ENCODE results near the gene FYN.

Gene FYN

GRCh38 chr6:111674413-111674812 lies 198.8 kb downstream of the FYN start:
- H3K4me3 ChIP-seq (ENCODE audit: low read depth, low read length) = no peak overlapping the region
- ChIA-PET CTCF (interaction anchor here (0.8 to 1.6 kb wide), 4 partner anchors 10 to 369 kb away, joined by 3 to 6 read pairs (median 4); no protein-coding TSS in a partner anchor), POLR2A (interaction anchor here (0.7 kb wide), 1 partner anchor 69 kb away, joined by 3 read pairs; the partner anchor contains the start of gene TRAF3IP2)
- DNase-seq (ENCODE audit: low read depth, low spot score) = no peak
- TF ChIP-seq CTCF (IDR thresholded peaks at IDR 0.05; ENCODE audit: insufficient read depth, low read length, missing control alignments) = no peak

GRCh38 chr6:111673937-111674336 lies 199.3 kb downstream of the FYN start:
- no peak for TF ChIP-seq CTCF (IDR thresholded peaks at IDR 0.05; ENCODE audit: insufficient read depth, low read length, missing control alignments)
- DNase-seq (ENCODE audit: low read depth, low spot score) = no peak
- ChIA-PET CTCF (interaction anchor here (0.9 to 1.4 kb wide), 2 partner anchors 9 to 20 kb away, joined by 3 to 4 read pairs; no protein-coding TSS in a partner anchor), POLR2A (interaction anchor here (0.7 kb wide), 1 partner anchor 68 kb away, joined by 3 read pairs; the partner anchor contains the start of gene TRAF3IP2)
- no peak overlapping the region for H3K4me3 ChIP-seq (ENCODE audit: low read depth, low read length)

GRCh38 chr6:111673532-111673931 lies 199.7 kb downstream of the FYN start:
- POLR2A ChIA-PET = interaction anchor here (0.6 kb wide), 1 partner anchor 193 kb away, joined by 3 read pairs; no protein-coding TSS in a partner anchor

GRCh38 chr6:111672761-111673450 lies 200.3 kb downstream of the FYN start:
- TF ChIP-seq CTCF (IDR thresholded peaks at IDR 0.05; ENCODE audit: insufficient read depth, low read length, missing control alignments) = no peak
- ChIA-PET POLR2A (interaction anchor here (0.6 kb wide), 1 partner anchor 192 kb away, joined by 3 read pairs; no protein-coding TSS in a partner anchor), CTCF (no interaction called here)
- no peak for DNase-seq (ENCODE audit: low read depth, low spot score)
- no peak overlapping the region for H3K4me3 ChIP-seq (ENCODE audit: low read depth, low read length)

More at GRCh38 chr6:111673532-111673931, 199.7 kb downstream of the FYN start:
- CTCF ChIA-PET = interaction anchor here (0.9 to 1.4 kb wide), 2 partner anchors 9 to 20 kb away, joined by 3 to 4 read pairs; no protein-coding TSS in a partner anchor
- no peak overlapping the region for H3K4me3 ChIP-seq (ENCODE audit: low read depth, low read length)
- TF ChIP-seq CTCF (IDR thresholded peaks at IDR 0.05; ENCODE audit: insufficient read depth, low read length, missing control alignments) = no peak
- no peak for DNase-seq (ENCODE audit: low read depth, low spot score)

- ChIA-PET POLR2A (no interaction called here), CTCF (no interaction called here)
- TF ChIP-seq CTCF (IDR thresholded peaks at IDR 0.05; ENCODE audit: insufficient read depth, low read length, missing control alignments) = no peak
- DNase-seq (ENCODE audit: low read depth, low spot score) = no peak
- H3K4me3 ChIP-seq (ENCODE audit: low read depth, low read length) = no peak overlapping the region
Observed at GRCh38 chr6:111669326-111669725, 203.9 kb downstream of the FYN start.

- no peak for TF ChIP-seq CTCF (IDR thresholded peaks at IDR 0.05; ENCODE audit: insufficient read depth, low read length, missing control alignments)
- no peak for DNase-seq (ENCODE audit: low read depth, low spot score)
- no peak overlapping the region for H3K4me3 ChIP-seq (ENCODE audit: low read depth, low read length)
- POLR2A ChIA-PET = no interaction called here
- CTCF ChIA-PET = interaction anchor here (1.0 to 1.6 kb wide), 4 partner anchors 9 to 375 kb away, joined by 3 to 6 read pairs (median 6); no protein-coding TSS in a partner anchor
Observed at GRCh38 chr6:111668410-111668809, 204.8 kb downstream of the FYN start.
